Astrocyte of the hippocampus (primary cell): ENCODE results near the gene ANKRD12.
A peak's percentile ranks its signal among the peaks of the same experiment; 100 is the strongest.

Source experiments
- DNase-seq: peaks from one replicate; pipeline ENCODE4 v3.0.0; 2011; ENCODE audit warnings: low read depth, low spot score

ANKRD12 gene

DNA sequence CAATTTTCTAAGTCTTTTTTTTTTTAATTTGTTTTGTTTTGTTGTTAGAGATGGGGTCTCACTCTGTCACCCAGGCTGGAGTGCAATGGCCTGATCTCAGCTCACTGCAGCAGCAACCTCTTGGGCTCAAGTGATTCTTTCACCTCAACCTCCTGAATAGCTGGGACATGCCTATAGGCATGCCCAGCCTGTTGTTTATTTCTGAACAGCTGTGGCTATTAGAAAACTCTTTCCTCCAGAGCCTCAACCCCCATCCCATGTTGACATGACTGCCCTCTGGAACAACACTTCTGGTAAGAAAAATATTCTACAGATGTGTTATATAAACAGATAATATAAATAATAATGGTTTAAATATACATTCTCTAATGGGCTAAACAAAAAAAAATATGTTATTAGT is 153.6 kb downstream of the ANKRD12 start:
- DNase-seq = peak; percentile 13

DNA sequence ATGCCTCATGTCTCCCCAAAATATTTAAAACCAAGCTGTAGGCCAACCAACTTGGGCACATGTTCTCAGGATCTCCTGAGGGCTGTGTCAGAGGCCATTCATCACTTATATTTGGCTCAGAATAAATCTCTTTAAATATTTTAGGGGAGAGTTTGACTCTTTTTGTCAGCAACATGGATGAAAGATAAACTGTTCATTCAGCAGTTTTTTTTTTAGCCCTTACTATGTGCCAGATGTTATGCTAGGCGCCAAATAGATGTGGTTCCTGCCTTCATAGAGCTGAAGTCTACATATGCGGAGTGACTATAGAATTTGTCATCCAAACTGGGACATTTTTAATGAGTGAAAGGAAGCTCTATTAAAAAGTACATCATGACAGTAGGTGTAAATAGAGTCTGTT is 155.5 kb downstream of the ANKRD12 start:
- no peak for DNase-seq

DNA sequence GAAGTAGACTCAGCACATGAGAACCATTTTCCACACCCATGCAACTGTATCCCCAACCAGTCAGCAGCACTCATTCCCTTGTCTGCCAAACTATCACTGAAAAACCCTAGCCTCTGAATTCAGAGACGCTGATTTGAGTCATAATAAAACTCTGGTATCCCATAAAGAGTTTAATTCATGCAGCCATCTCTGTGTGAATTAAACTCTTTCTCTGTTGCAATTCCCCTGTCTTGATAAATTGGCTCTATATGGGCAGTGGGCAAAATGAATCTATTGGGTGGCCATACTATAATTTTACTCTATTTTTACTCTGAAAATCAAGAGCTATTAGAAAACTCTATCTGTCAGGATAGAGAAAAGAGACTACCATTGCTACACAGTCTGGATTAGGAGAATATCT is 157.4 kb downstream of the ANKRD12 start:
- no peak for DNase-seq

DNA sequence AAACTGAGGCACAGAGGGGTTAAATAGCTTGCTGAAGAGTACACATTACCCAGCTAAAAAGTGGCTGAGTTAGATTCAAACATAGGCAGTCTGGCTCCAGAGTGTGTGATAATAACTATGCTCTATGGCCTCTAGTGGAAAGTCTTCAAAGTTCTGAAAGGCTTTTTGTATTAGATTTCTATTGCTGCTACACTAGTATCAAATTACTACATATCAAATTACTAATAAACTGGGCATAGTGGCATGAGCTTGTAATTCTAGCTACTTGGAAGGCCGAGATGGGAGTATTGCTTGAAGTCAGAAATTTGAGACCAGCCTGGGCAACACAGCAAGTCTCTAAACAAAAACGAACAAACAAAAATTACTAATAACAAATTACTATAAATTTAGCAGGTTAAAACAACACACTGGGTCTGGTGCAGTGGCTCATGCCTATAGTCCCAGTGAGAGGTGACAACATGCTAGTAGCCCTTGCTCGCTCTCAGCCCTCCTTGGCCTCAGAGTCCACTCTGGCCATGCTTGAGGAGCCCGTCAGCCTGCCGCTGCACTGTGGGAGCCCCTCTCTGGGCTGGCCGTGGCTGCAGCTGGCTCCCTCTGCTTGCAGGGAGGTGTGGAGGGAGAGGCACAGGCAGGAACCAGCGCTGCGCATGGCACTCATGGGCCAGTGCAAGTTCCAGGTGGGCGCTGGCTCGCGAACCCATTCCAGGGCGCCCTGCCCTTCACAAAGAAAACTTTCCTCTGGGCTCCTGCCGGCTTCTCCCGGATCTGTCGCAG is 159.8 kb downstream of the ANKRD12 start:
- DNase-seq = no peak

DNA sequence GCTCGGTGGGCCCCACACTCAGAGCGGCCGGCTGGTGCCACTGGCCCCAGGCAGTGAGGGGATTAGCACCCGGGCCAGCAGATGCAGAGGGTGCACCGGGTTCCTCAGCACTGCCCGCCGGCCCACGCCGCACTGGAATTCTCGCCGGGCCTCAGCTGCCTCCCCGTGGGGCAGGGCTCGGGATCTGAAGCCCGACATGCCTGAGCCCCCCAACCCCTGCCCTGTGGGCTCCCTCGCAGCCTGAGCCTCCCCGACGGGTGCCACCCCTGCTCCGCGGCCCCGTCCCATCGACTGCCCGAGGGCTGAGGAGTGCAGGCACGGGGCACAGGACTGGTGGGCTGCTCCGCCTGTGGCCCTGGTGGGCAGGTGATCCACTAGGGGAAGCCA is 160.4 kb downstream of the ANKRD12 start:
- DNase-seq = no peak

DNA sequence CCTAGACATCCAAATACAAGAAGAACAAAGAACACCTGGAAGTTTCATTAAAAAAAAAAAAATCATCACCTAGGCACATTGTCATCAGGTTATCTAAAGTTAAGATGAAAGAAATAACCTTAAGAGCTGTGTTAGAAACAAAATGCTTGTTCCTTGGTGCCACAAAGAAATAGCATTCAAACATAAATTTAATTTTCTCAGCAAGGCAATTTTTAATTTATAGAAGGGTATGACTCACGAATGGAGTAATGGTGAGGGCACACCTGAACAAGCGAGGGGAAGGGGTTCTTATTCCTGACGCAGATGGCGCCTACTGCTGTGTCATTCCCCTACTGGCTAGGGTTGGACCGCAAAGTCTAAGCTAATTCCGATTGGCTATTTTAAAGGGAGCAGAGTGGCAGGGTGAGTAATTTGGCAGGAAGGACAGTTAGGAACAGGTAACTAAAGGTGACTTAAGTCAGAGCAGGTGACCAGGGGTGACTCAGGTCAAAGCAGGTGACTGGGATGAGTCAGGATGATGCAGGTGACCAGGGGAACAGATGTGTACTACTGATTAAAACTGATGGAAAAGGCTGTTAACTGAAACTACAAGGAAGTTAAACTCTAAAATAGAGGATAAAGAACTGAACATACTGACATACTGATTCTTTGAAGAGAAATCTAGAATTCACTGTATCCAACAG is 167.9 kb downstream of the ANKRD12 start:
- DNase-seq = no peak

DNA sequence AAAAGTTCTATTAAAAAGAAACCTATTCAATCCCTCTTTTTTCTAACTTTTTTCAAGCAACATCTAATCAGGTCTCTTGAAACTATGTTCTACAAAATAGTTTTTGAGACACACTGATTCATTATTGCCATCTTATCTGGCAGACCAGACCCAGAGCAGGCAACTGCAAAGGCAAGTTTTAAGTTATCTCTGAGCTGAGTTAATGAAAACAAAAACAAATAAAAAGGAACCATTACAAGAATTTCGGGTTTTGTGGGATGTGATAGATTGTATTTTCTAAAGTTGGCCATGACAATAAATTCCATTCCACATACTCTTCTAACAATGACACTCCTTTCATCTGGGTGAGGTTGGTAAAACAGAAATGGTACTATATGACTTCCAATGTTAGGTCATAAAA is 182.8 kb downstream of the ANKRD12 start:
- peak; percentile 40 for DNase-seq

DNA sequence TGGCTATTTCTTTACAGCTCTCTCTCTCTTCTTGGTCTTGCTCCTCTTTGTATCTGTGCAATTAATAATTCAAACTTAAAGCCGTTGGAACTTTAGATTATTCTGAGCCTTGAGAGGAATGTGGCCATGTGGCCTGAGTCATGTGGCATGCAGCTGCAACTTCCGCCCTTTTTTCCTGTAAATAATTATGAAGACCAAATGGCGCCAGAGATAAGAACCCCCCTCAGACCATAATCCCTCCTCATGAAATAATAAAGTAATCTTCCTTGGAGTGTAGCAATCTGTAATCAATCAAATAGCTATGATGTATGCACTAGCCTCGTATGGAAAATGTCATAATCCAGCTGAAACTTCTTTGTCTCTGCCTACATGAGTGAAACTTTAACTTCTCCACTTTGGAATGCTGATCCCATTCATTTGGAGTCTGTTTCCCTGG is 184.5 kb downstream of the ANKRD12 start:
- DNase-seq = peak; percentile 22

DNA sequence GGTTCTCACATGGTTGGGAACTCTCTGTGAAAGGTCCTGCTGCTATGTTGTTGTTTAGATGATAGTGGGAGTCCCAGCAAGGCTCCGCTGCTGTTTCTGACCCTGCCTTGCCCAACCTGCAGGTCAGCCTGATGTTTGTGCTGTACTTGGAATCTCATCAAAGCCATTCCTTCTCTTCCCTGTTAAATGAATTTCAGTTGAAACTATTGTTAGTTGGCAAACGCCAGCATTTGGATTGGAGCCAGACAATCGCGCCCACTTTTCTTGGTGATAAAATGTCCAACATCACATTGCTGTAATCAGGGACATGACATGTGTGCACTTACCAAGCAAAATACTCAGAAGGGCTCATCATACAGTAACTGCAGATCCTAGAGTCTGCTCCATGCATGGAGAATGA is 185.2 kb downstream of the ANKRD12 start:
- DNase-seq = no peak

DNA sequence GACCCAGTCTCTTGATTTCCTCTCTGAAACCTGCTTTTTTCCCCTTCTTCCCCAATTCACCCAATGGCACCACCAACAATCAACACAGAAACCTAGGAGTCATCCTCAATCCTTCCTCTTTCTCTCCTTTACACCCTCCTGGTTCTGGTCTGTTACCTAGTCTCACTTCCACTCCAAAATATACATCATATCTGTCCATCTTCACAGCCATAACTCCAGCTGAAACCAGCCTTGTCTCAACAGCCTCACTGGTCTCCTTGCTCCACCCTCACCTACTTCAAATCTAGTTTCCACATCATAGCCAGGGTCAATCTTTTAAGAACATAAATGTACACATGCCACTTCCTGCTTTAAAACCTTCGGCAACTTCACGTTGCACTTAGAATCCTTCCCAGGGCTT is 186.2 kb downstream of the ANKRD12 start:
- DNase-seq = no peak

DNA sequence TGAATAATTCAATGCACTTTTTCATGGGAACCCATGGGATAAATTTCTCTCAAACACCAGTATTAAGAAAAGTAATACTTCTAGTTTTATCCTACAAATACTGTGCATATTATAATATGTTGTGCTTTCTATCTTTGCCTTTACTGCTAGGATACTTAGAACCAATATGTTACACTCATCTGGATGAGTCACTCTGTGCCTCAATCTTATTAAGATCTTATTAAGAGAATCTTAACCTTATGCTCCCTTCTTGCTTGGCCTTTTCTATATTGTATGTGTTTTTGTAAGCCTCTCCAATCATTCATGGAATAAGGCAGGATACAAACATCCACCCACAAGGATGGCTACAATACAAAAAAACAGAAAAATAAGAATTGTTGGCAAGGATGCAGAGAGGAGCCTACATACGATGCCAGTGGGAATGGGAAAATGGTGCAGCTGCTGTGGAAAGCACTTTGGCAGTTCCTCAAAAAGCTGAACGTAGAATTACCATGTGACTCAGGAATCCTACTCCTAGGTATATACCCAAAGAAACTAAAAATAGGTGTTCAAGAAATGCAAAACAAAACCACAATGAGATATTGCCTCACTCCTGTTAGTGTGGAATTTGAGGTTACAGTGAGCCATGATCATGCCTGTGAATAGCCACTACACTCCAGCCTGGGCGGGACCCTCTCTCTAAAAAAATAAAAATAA is 187.3 kb downstream of the ANKRD12 start:
- DNase-seq = peak; percentile 75

DNA sequence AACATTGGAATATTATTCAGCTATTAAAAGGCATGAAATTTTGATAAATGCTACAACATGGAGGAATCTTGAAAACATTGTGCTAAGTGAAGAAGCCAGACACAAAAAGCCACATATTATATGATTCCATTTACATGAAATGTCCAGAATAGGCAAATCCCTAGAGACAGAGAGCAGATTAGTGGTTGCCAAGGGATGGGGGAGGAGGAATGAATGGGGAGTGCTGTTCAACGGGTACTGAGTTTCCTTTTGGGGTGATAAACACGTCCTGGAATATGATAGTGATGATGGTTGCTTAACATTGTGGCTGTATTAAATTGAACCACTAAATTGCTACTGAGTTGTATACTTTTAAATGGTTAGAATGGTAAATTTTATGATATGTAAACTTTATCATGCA is 189.1 kb downstream of the ANKRD12 start:
- no peak for DNase-seq

DNA sequence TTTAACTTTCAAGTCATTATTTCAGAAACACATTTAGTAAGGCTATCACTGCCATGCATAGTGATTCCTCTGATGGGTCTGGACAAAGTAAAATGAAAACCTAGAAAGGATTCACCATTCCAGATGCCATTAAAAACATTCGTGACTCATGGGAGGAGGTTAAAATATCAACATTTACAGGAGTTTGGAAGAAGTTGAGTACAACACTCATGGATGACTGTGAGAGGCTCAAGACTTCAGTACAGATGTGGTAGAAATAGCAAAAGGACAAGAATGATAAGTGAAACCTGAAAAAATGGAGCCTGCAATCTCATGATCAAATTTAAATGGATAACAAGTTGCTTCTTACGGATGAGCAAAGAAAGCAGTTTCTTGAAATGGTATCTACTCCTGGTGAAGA is 192.2 kb downstream of the ANKRD12 start:
- DNase-seq = no peak

DNA sequence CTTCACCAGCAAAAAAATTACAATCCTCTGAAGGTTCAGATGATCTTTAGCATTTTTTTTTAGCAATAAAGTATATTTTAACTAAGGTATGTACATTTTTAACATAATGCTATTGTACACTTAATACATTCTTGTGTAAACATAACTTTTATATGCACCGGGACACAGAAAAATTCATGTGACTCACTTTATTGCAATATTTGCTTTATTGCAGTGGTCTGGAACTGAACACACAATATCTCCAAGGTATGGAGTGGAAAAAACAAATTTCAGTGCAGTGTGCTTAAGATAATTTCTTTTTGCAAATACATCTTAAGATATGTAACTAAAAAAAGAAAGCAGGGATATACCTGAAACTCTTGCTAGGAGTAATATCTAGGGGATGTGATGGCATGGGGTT is 192.9 kb downstream of the ANKRD12 start:
- no peak for DNase-seq

DNA sequence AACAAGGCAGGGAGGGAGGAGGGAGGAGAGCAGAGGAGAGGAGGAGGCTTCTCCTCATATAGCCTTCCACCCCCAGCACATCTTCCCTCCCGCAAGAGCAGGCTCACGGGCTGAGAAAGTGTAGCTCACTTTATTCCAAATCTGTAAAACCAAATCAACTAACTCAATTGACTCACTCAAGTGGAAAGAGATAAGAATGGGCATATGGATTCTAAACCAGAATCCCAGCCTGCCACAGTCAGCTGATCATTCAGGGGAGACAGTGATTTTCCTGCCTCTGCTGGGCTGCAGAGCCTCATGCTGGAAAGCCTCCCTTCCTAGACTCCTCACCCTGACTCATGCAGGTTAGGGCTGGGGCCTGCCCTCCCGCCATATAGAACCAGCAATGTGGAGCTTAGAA is 193.8 kb downstream of the ANKRD12 start:
- DNase-seq = no peak

DNA sequence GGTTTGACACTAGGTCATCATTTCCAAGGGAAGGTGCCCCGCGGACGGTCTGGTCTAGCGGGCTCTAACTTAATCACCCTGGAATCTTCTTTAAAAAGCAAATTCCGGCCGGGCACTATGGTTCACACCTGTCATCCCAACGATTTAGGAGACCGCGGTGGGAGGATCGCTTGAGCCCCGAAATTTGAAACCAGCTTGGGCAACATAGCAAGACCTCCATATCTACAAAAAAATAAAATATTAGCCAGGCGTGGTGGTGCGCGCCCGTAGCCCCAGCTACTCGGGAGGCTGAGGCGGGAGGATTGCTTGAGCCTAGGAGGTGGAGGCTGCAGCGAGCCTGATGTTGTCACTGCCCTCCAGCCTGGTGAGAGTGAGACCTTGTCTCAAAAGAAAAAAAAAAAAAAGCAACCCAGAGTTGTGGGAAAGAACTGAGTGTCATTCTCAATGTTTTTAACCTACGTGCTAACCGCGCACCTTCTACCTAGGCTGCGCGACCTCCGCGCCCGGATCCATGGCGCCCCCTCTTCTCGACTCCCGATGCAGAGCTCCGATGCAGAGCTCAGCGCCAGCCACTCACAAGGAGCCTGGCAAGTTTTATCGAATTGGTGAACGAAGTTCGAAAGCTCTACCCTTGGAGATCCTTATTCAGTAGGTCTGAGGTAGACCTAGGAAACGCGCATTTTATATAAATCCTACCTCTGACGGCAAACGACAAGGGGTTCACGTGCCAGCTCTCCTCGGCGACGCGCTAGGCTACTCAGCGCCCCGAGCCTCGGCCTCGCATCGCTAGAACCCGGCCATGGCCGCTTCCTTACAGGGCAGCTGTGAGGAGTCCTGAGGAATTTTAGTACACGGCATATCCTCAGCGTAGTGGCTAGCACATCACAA is 197.1 kb downstream of the ANKRD12 start:
- no peak for DNase-seq

DNA sequence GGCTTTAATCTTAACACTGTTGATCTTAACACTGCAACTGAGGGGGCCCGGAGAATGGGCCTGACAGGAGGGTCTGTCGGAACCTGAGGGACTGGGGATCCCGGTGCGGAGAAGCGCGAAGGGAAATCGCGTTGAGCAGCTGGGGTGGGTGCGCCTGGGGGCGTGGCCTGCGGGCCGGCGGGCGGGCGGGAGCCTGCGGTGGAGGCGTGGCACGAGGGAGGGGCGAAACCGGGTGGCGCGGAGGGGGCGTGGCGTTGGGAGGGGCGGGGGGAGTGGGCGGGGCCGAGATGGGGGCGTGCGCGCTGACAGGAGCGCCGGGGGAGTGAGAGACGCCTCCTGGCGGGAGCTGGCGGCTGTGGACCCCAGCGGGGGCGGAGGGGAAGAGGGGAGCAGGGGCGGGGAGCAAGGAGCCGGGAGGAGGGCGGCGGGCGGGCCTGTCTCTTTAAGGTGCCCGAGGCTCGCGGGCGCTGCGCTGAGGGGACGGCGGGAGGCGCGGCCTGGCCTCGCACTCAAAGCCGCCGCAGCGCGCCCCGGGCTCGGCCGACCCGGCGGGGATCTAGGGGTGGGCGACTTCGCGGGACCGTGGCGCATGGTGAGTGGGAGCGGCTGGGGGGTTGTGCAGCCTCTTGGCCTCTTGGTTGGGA is 197.9 kb downstream of the ANKRD12 start, which contains the start of gene TWSG1:
Gene TWSG1 (plus strand): TSS at position 445 of the 644 bp plus-strand sequence. CDS start 2,457 bp downstream, outside the sequence.
- peak; percentile 98 for DNase-seq

DNA sequence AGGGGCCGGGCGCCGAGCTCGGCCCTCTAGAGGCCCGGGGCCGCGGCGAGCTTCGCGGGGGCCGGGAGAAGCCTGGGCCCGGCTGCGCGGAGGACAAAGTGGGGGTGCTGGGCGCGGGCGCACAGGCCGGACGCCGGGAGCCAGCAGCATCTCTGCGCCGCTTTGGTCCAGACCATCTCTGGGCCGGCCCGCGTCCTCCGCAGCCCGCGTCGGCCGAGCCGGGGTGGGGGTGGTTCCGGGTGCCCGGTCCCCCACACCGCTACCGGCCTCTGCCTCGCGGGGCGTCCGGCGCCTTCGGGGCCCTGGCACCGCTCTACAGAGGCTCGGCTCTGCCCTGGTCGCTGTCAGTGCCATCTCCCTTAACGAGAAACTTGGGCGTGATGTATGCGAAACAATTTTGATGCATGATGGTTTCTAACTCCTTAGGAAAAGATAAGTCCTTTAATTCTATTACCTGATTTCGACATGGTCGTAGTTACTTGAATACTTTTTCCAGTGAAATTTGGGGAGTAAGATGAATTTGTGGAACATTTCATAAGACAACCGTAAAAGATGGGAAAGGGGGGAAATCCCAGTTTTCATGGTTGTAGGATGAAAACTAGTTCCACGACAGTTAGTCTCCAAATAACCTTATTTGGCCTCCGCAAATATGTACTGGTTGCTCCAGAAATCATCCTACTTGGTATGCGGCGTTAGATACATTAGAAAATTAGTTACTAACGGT is 198.6 kb downstream of the ANKRD12 start:
- DNase-seq = peak; percentile 39
